ENCODE measurements around the gene GSPT1. TPM values are rescaled to one million over a fixed set of nuclear protein-coding genes. Genes with fewer than 3 reads are reported as not detected.

Gene GSPT1
- 79.0 and 92.5 TPM in 2 replicates for total RNA-seq

GRCh38 chr16:11915644-11916523, at the start of gene GSPT1:
TSS of gene GSPT1 (minus strand) at chr16:11915956. CDS start at chr16:11915720, 236 bp downstream.

GRCh38 chr16:11964761-11965551, 49.2 kb upstream of the GSPT1 start, which contains the start of gene TNFRSF17:
TSS of gene TNFRSF17 (plus strand) at chr16:11965210. CDS start at chr16:11965325, 115 bp downstream.

GRCh38 chr16:11941945-11942344, 26.2 kb upstream of the GSPT1 start, which contains the start of gene NPIPB2:
TSS of gene NPIPB2 (minus strand) at chr16:11942045. CDS start at chr16:11942045, 0 bp downstream.

GRCh38 chr16:11851294-11852091, 64.3 kb downstream of the GSPT1 start, which contains the start of gene RSL1D1:
TSS of gene RSL1D1 (minus strand) at chr16:11851542. CDS start at chr16:11851512, 30 bp downstream.

Other genes with a start within 250 kb of the GSPT1 start
- 4.9 and 5.8 TPM in 2 replicates for gene SNN, start 247.5 kb downstream of the GSPT1 start, total RNA-seq
- gene TXNDC11, start 173.1 kb downstream of the GSPT1 start, total RNA-seq = 43.5 and 54.6 TPM in 2 replicates
- gene ZC3H7A, start 118.7 kb downstream of the GSPT1 start, total RNA-seq = 22.2 and 28.5 TPM in 2 replicates
- gene RSL1D1, start 64.4 kb downstream of the GSPT1 start, total RNA-seq = 90.8 and 133 TPM in 2 replicates
- gene NPIPB2, start 26.1 kb upstream of the GSPT1 start, total RNA-seq = not detected in 2 replicates
- gene TNFRSF17, start 49.3 kb upstream of the GSPT1 start, total RNA-seq = not detected in 2 replicates
- gene SNX29, start 60.8 kb upstream of the GSPT1 start, total RNA-seq = 5.5 and 6.7 TPM in 2 replicates

Data from myometrial cell (primary cell).